ENCODE data around the gene MANEA.

MANEA gene

DNA sequence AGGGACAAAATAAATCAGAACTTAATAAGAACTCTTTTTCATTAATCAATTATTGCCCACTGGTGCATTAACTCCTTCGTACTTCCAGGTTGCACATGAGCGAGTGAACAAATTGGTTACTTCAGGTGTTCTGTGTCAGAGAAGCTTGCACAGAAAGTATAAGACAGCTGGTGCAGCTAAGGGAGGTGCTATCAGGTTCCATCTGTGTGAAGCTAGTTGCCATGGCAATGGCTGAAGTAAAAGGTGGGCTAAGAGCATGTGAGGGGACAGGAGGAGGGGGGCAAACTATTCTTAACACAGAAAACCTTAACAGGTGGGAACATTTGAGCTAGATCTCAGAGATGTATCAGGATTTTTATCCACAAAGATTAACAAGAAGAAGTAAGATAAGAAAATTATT lies 81.6 kb downstream of the MANEA start:
- no peak overlapping the region for H3K4me3 ChIP-seq (replicated peaks in 1 of 2; ENCODE audit: low read depth in 2 of 2, low read length in 2 of 2)
- TF ChIP-seq, protein P1, sequence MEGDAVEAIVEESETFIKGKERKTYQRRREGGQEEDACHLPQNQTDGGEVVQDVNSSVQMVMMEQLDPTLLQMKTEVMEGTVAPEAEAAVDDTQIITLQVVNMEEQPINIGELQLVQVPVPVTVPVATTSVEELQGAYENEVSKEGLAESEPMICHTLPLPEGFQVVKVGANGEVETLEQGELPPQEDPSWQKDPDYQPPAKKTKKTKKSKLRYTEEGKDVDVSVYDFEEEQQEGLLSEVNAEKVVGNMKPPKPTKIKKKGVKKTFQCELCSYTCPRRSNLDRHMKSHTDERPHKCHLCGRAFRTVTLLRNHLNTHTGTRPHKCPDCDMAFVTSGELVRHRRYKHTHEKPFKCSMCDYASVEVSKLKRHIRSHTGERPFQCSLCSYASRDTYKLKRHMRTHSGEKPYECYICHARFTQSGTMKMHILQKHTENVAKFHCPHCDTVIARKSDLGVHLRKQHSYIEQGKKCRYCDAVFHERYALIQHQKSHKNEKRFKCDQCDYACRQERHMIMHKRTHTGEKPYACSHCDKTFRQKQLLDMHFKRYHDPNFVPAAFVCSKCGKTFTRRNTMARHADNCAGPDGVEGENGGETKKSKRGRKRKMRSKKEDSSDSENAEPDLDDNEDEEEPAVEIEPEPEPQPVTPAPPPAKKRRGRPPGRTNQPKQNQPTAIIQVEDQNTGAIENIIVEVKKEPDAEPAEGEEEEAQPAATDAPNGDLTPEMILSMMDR (IDR thresholded peaks at IDR 0.05; ENCODE audit: low read depth, low read length): no peak
- DNase-seq (ENCODE audit: low read depth in 2 of 2): no peak

All from cardiac fibroblast (primary cell).